H1 (cell line): ENCODE results near the gene SCGB2A2. TPM values are rescaled to one million over a fixed set of nuclear protein-coding genes. Genes with fewer than 3 reads are reported as not detected.

Experiments used
- CTCF ChIA-PET: fragments of 300-600 bp; sonication (Branson Sonifier 250); formaldehyde crosslinking; loops from one replicate; lab custom pipeline; 2021; ENCODE audit not compliant: partially characterized antibody; lab: Charles Lee
- POLR2A ChIA-PET: fragments of 300-600 bp; sonication (Branson Sonifier 250); formaldehyde crosslinking; loops from one replicate; lab custom pipeline; 2021; ENCODE audit warnings: inconsistent platforms; ENCODE audit not compliant: partially characterized antibody; lab: Charles Lee
- DNase-seq, 2 experiments: peaks; one replicate each; pipeline versions ENCODE4 v3.0.0 to v3.0.0-alpha.2; 2010 to 2022; ENCODE audit warnings: low spot score in 2 of 2, low read depth in 1 of 2, mixed read lengths in 1 of 2
- FAIRE-seq: peaks from 2 replicates; lab custom pipeline; 2011; peaks lifted over from hg19 to GRCh38; lab: Jason Lieb, UNC
- H2AFZ ChIP-seq: 2 replicates; pipeline ENCODE4 v1.8.1; 2012; ENCODE audit warnings: low read length, inconsistent platforms
- H2AK5ac ChIP-seq: 2 replicates; pipeline ENCODE4 v1.6.1; 2013; ENCODE audit warnings: low read depth, low read length
- H2BK120ac ChIP-seq: replicated peaks from 2 replicates; pipeline ENCODE3; 2013; ENCODE audit warnings: low read depth, low read length, inconsistent platforms
- H2BK12ac ChIP-seq: 2 replicates; pipeline ENCODE4 v1.6.1; 2013; ENCODE audit warnings: low read depth, low read length
- H2BK15ac ChIP-seq: 2 replicates; pipeline ENCODE4 v1.6.1; 2013; ENCODE audit warnings: low read length
- H2BK20ac ChIP-seq: 2 replicates; pipeline ENCODE4 v1.6.1; 2013; ENCODE audit warnings: low read length
- H2BK5ac ChIP-seq: 2 replicates; pipeline ENCODE4 v1.6.1; 2013; ENCODE audit warnings: low read depth, low read length
- H3K14ac ChIP-seq: 2 replicates; pipeline ENCODE4 v1.6.1; 2013; ENCODE audit warnings: inconsistent platforms; ENCODE audit not compliant: insufficient read length
- H3K18ac ChIP-seq: 2 replicates; pipeline ENCODE4 v1.6.1; 2013; ENCODE audit warnings: low read length; ENCODE audit errors: extremely low read depth
- H3K23ac ChIP-seq: 2 replicates; pipeline ENCODE4 v1.6.1; 2013; ENCODE audit warnings: inconsistent platforms; ENCODE audit not compliant: insufficient read length
- H3K23me2 ChIP-seq: 2 replicates; pipeline ENCODE4 v1.6.1; 2013; ENCODE audit warnings: low read depth, low read length
- H3K27ac ChIP-seq: 2 replicates; pipeline ENCODE4 v1.6.1; 2011; ENCODE audit warnings: low read depth, low read length, inconsistent platforms
- H3K27me3 ChIP-seq, 4 experiments: replicated peaks in 1 of 4; 1 replicate in 1 of 4; 2 replicates in 3 of 4; pipeline versions ENCODE4 v1.6.1 to v1.8.1; 2011 to 2013; ENCODE audit warnings: low read length in 3 of 4, mild to moderate bottlenecking in 3 of 4, inconsistent platforms in 2 of 4, mixed read lengths in 2 of 4, moderate library complexity in 1 of 4; ENCODE audit not compliant: control insufficient read depth in 3 of 4, insufficient read depth in 3 of 4; ENCODE audit errors: extremely low read depth in 1 of 4
- H3K36me3 ChIP-seq, 4 experiments: 2 replicates each; pipeline versions ENCODE4 v1.6.1 to v1.8.1; 2011 to 2013; ENCODE audit warnings: mild to moderate bottlenecking in 4 of 4, low read length in 3 of 4, moderate library complexity in 2 of 4, control low read depth in 1 of 4, inconsistent platforms in 1 of 4; ENCODE audit not compliant: insufficient read depth in 4 of 4, control insufficient read depth in 2 of 4
- H3K4ac ChIP-seq: replicated peaks from 2 replicates; pipeline ENCODE3; 2013; ENCODE audit warnings: low read length, low read depth, mixed read lengths, inconsistent platforms; ENCODE audit not compliant: insufficient read length
- H3K4me1 ChIP-seq, 4 experiments: replicated peaks in 1 of 4; 1 replicate in 1 of 4; 2 replicates in 3 of 4; pipeline versions ENCODE4 v1.6.1 to v1.8.1; 2011 to 2013; ENCODE audit warnings: low read length in 3 of 4, inconsistent platforms in 2 of 4, mixed read lengths in 1 of 4; ENCODE audit not compliant: insufficient read depth in 4 of 4, control insufficient read depth in 3 of 4
- H3K4me2 ChIP-seq, 2 experiments: 2 replicates each; pipeline versions ENCODE4 v1.6.1 to v1.8.1; 2011 to 2013; ENCODE audit warnings: low read depth in 2 of 2, low read length in 2 of 2, control low read depth in 1 of 2, inconsistent platforms in 1 of 2, mild to moderate bottlenecking in 1 of 2; ENCODE audit not compliant: insufficient read depth in 1 of 2
- H3K4me3 ChIP-seq, 4 experiments: fragments of 200-600, 300-600 bp in 1 of 4; sonication (generic), shearing (Covaris generic), sonication (Bioruptor Twin) in 1 of 4; 2 replicates each; pipeline versions ENCODE4 v1.5.1 to v1.8.1; 2011 to 2016; ENCODE audit warnings: low read length in 4 of 4, low read depth in 3 of 4, control low read depth in 2 of 4, inconsistent platforms in 2 of 4, mild to moderate bottlenecking in 2 of 4, mixed read lengths in 1 of 4, moderate library complexity in 1 of 4; ENCODE audit not compliant: insufficient read depth in 2 of 4; ENCODE audit errors: extremely low read depth in 1 of 4
- H3K56ac ChIP-seq: replicated peaks from 2 replicates; pipeline ENCODE3; 2013; ENCODE audit warnings: low read depth, mild to moderate bottlenecking, mixed read lengths, low read length, inconsistent platforms; ENCODE audit not compliant: insufficient read length
- H3K79me1 ChIP-seq: 2 replicates; pipeline ENCODE4 v1.6.1; 2013; ENCODE audit warnings: low read depth, low read length, control low read depth
- H3K79me2 ChIP-seq, 2 experiments: 2 replicates each; pipeline versions ENCODE4 v1.6.1 to v1.8.1; 2012 to 2013; ENCODE audit warnings: low read length in 2 of 2, mild to moderate bottlenecking in 2 of 2, inconsistent platforms in 1 of 2; ENCODE audit not compliant: insufficient read depth in 2 of 2, control insufficient read depth in 1 of 2
- H3K9ac ChIP-seq, 4 experiments: replicated peaks in 1 of 4; 1 replicate in 1 of 4; 2 replicates in 3 of 4; pipeline versions ENCODE4 v1.6.1 to v1.8.1; 2011 to 2013; ENCODE audit warnings: low read depth in 3 of 4, low read length in 3 of 4, control low read depth in 2 of 4, mild to moderate bottlenecking in 2 of 4, moderate library complexity in 2 of 4, inconsistent platforms in 1 of 4; ENCODE audit errors: extremely low read depth in 1 of 4
- H3K9me3 ChIP-seq, 2 experiments: 2 replicates each; pipeline versions ENCODE4 v1.6.1 to v1.8.1; 2012 to 2013; ENCODE audit warnings: mild to moderate bottlenecking in 2 of 2, moderate library complexity in 2 of 2, control low read depth in 1 of 2, inconsistent platforms in 1 of 2, low read depth in 1 of 2, low read length in 1 of 2, mixed read lengths in 1 of 2; ENCODE audit not compliant: insufficient read depth in 2 of 2
- H4K20me1 ChIP-seq, 2 experiments: replicated peaks in 1 of 2; 2 replicates each; pipeline versions ENCODE3 to v1.8.1; 2011 to 2013; ENCODE audit warnings: inconsistent platforms in 2 of 2, low read length in 2 of 2, mild to moderate bottlenecking in 1 of 2; ENCODE audit not compliant: insufficient read depth in 2 of 2, control insufficient read depth in 1 of 2
- H4K5ac ChIP-seq: 2 replicates; pipeline ENCODE4 v1.6.1; 2013; ENCODE audit warnings: low read length, low read depth, mixed read lengths, inconsistent platforms; ENCODE audit not compliant: insufficient read length
- H4K8ac ChIP-seq: 2 replicates; pipeline ENCODE4 v1.8.0; 2013; ENCODE audit warnings: mild to moderate bottlenecking, moderate library complexity, low read length, inconsistent platforms; ENCODE audit not compliant: insufficient read depth; ENCODE audit errors: extremely low read depth
- H4K91ac ChIP-seq: replicated peaks from 2 replicates; pipeline ENCODE3; 2013; ENCODE audit warnings: low read length, mixed read lengths, inconsistent platforms; ENCODE audit not compliant: insufficient read length
- POLR2A ChIP-seq, 2 experiments: IDR thresholded peaks; 1 replicate in 1 of 2; 2 replicates in 1 of 2; pipeline ENCODE4 v1.6.1; 2011; ENCODE audit warnings: low read depth in 2 of 2, low read length in 2 of 2, mild to moderate bottlenecking in 2 of 2; ENCODE audit errors: control extremely low read depth in 1 of 2
- POU5F1 ChIP-seq: IDR thresholded peaks from 2 replicates; pipeline ENCODE4 v1.6.1; 2011; ENCODE audit warnings: low read depth, mild to moderate bottlenecking, low read length, moderate library complexity
- RAD21 ChIP-seq, 2 experiments: IDR thresholded peaks in 1 of 2; conservative IDR thresholded peaks in 1 of 2; 2 replicates each; pipeline ENCODE4 v1.6.1; 2011; ENCODE audit warnings: low read depth in 2 of 2, low read length in 2 of 2, improper control_type of control experiment in 1 of 2, inconsistent platforms in 1 of 2, mild to moderate bottlenecking in 1 of 2, moderate library complexity in 1 of 2
- WGBS, 2 experiments: shearing (Covaris generic) in 1 of 2; methylation state at CpG; one replicate each; pipeline versions ENCODE4 v1.1.6 to v1.1.7; 2013 to 2015; ENCODE audit warnings: low lambda C conversion rate in 2 of 2, mixed read lengths in 2 of 2, inconsistent platforms in 1 of 2, low coverage in 1 of 2, missing lambda C conversion rate in 1 of 2; ENCODE audit not compliant: insufficient replicate concordance in 2 of 2, insufficient coverage in 1 of 2, insufficient read length in 1 of 2; ENCODE audit errors: extremely low coverage in 1 of 2, missing lambda C conversion rate in 1 of 2; 5-methylcytosine and 5-hydroxymethylcytosine counted together
- polyA plus RNA-seq, 7 experiments: library from polyadenylated mRNA; depleted of rRNA in 3 of 7; stranded (reverse) in 5 of 7; unstranded in 2 of 7; fragments of >200 nt in 5 of 7; fragments of 200-250 nt in 2 of 7; gene quantifications; 1 replicate in 5 of 7; 2 replicates in 1 of 7; 4 replicates in 1 of 7; pipeline versions ENCODE4 v1.2.1 to v1.2.3, GENCODE V29; 2011 to 2013; ENCODE audit warnings: missing spikeins in 2 of 7, mixed read lengths in 2 of 7
- total RNA-seq: library from RNA; stranded (reverse); fragmentation: NEBNext Ultra II Directional; extraction: Animal tissue kit (Norgen Biotek cat#: 25700); gene quantifications from 2 replicates; pipeline ENCODE4 v1.2.1, GENCODE V29; 2021
- TF ChIP-seq, protein P1 (sequence below), 3 experiments: IDR thresholded peaks; 1 replicate in 2 of 3; 2 replicates in 1 of 3; pipeline versions ENCODE4 v1.5.1 to v1.6.1; 2011; ENCODE audit warnings: low read length in 3 of 3, mild to moderate bottlenecking in 3 of 3, inconsistent platforms in 2 of 3, low read depth in 1 of 3, moderate library complexity in 1 of 3; ENCODE audit not compliant: insufficient read depth in 1 of 3; ENCODE audit errors: control extremely low read depth in 1 of 3

The SCGB2A2 gene
- total and polyA plus RNA-seq, 2 of the 8 experiments (the other 6 are each of a cell fraction or from before 2014, with no cell fraction given), result not detected

DNA sequence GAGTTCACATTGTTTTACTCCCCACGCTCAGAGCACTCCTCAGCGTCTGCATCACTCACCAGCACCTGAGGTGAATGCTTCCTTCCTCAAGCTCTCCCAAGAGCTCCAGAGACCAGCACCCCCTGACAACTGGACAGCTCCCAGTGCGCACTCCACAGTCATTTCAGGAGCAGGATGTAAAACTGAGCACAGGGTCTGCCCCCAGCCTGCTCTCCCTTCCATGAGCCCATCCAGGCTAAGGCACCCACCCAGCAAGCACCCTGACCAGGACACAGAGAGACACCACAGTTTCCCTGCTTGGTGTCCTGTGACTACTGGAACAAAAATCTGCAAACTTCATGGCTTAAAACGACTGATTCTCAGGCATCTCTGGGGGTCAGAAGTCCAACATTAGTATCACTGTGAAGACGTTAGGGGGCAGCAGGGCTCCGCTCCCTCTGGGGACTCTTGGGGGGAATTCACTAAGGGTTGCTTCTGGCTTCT, 24.6 kb upstream of the SCGB2A2 start:
- Histone ChIP-seq H4K20me1 (no peaks in the 10 kb centered on the region), H2BK12ac (no peak overlapping the region), H2BK5ac (no peak overlapping the region), H3K36me3 (no peaks in the 10 kb centered on the region; a peak in 1 of 8 replicates), H3K27me3 (no peaks in the 10 kb centered on the region), H3K9ac (no peak overlapping the region), H3K23me2 (no peaks in the 10 kb centered on the region), H2BK20ac (no peak overlapping the region), H3K14ac (no peak overlapping the region), H2AFZ (no peak overlapping the region), H3K18ac (no peak overlapping the region), H2BK15ac (no peak overlapping the region), H4K5ac (no peak overlapping the region), H3K4me2 (no peak overlapping the region), H4K91ac (no peak overlapping the region), H3K4me1 (peaks cover 0 to 5% (median under 1%) of the 10 kb centered on the region in 4 experiments; a peak in 4 of 7 replicates), H3K56ac (no peak overlapping the region), H3K27ac (no peak overlapping the region), H4K8ac (no peak overlapping the region), H3K79me2 (no peaks in the 10 kb centered on the region), H2AK5ac (no peak overlapping the region), H3K4me3 (no peak overlapping the region), H2BK120ac (no peak overlapping the region), H3K9me3 (peaks cover 0 to under 1% of the 10 kb centered on the region in 2 experiments; a peak in 1 of 4 replicates), H3K4ac (no peak overlapping the region), H3K23ac (no peak overlapping the region), H3K79me1 (no peaks in the 10 kb centered on the region)
- peak in 1 of 2 experiments; percentile 70 for DNase-seq
- CTCF ChIA-PET, result interaction anchor here (0.9 to 1.9 kb wide), 10 partner anchors 10 to 69 kb away, joined by 3 to 10 read pairs (median 4); no protein-coding TSS in a partner anchor
- TF ChIP-seq POU5F1, result no peak
- TF ChIP-seq, protein P1, sequence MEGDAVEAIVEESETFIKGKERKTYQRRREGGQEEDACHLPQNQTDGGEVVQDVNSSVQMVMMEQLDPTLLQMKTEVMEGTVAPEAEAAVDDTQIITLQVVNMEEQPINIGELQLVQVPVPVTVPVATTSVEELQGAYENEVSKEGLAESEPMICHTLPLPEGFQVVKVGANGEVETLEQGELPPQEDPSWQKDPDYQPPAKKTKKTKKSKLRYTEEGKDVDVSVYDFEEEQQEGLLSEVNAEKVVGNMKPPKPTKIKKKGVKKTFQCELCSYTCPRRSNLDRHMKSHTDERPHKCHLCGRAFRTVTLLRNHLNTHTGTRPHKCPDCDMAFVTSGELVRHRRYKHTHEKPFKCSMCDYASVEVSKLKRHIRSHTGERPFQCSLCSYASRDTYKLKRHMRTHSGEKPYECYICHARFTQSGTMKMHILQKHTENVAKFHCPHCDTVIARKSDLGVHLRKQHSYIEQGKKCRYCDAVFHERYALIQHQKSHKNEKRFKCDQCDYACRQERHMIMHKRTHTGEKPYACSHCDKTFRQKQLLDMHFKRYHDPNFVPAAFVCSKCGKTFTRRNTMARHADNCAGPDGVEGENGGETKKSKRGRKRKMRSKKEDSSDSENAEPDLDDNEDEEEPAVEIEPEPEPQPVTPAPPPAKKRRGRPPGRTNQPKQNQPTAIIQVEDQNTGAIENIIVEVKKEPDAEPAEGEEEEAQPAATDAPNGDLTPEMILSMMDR (IDR thresholded peaks at IDR 0.05; ENCODE audit: control extremely low read depth in 1 of 3, insufficient read depth in 1 of 3, low read depth in 1 of 3, low read length in 3 of 3), result peak; percentile 51 to 57 (median 57)
- no peak for TF ChIP-seq POLR2A (IDR thresholded peaks at IDR 0.05; ENCODE audit: control extremely low read depth in 1 of 2, low read depth in 2 of 2, low read length in 2 of 2)
- TF ChIP-seq RAD21 (IDR thresholded peaks at IDR 0.05 in 1 of 2, conservative IDR thresholded peaks at IDR 0.05 in 1 of 2; ENCODE audit: low read depth in 2 of 2, low read length in 2 of 2), result peak; percentile 52 to 69
- POLR2A ChIA-PET, result no interaction called here
- FAIRE-seq, result no peak
- WGBS, 2 experiments, result 57% methylated on average over 6 of the region's 6 CpGs; no CpG with 5 or more reads in 1 of the 2 experiments
